Adrenal gland (tissue), 5 donors: ENCODE data around the gene EVI5L.

Source experiments
- POLR2A ChIP-seq, 2 donors: fragments of 450-650 bp; IDR thresholded peaks; one replicate each; pipeline ENCODE4 v1.6.1; 2017; ENCODE audit warnings: antibody characterized with exemption in 2 of 2, mild to moderate bottlenecking in 2 of 2, moderate library complexity in 1 of 2
- TF ChIP-seq, protein P1 (sequence below), 6 experiments: fragments of 450-650 bp in 4 of 6; fragments of 200-600 bp in 2 of 6; sonication (generic) in 1 of 6; IDR thresholded peaks; 1 replicate in 5 of 6; 2 replicates in 1 of 6; pipeline versions ENCODE4 v1.5.1 to v1.8.0; 2016 to 2021; ENCODE audit warnings: antibody characterized with exemption in 6 of 6, mild to moderate bottlenecking in 2 of 6, moderate library complexity in 1 of 6
- donor health status: DM: no; HTN: no; CAD: no.

GRCh38 chr19:7899751-7900378, 69.8 kb downstream of the EVI5L start:
- TF ChIP-seq, protein P1, sequence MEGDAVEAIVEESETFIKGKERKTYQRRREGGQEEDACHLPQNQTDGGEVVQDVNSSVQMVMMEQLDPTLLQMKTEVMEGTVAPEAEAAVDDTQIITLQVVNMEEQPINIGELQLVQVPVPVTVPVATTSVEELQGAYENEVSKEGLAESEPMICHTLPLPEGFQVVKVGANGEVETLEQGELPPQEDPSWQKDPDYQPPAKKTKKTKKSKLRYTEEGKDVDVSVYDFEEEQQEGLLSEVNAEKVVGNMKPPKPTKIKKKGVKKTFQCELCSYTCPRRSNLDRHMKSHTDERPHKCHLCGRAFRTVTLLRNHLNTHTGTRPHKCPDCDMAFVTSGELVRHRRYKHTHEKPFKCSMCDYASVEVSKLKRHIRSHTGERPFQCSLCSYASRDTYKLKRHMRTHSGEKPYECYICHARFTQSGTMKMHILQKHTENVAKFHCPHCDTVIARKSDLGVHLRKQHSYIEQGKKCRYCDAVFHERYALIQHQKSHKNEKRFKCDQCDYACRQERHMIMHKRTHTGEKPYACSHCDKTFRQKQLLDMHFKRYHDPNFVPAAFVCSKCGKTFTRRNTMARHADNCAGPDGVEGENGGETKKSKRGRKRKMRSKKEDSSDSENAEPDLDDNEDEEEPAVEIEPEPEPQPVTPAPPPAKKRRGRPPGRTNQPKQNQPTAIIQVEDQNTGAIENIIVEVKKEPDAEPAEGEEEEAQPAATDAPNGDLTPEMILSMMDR (IDR thresholded peaks at IDR 0.05) = no peak
- no peak for TF ChIP-seq POLR2A (IDR thresholded peaks at IDR 0.05)
